ENCODE data around the gene WNK1. TPM values are rescaled to one million over a fixed set of nuclear protein-coding genes. Genes with fewer than 3 reads are reported as not detected.

Gene WNK1
- total RNA-seq, 1 donor from 2014 or later, result 57.6 TPM

DNA sequence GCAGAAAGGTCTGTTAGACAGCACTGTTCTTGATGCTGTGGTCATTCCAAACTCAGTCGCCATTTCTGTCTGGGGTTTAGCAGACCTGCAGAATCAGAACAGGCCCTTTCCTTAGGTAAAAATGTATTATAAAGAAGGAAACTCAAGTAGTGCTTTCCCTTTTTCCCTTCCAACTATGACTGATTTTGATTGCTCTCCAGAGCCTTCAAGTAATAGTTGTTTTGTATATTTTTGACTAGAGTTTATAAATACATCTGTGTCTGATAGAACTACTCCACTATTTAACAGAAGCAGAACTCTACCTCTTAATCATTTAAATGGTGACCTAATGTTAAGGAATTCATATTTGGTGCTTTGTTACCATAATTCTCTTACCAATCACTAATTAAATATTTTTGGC is 74.0 kb downstream of the WNK1 start:
- TF ChIP-seq, protein P1, sequence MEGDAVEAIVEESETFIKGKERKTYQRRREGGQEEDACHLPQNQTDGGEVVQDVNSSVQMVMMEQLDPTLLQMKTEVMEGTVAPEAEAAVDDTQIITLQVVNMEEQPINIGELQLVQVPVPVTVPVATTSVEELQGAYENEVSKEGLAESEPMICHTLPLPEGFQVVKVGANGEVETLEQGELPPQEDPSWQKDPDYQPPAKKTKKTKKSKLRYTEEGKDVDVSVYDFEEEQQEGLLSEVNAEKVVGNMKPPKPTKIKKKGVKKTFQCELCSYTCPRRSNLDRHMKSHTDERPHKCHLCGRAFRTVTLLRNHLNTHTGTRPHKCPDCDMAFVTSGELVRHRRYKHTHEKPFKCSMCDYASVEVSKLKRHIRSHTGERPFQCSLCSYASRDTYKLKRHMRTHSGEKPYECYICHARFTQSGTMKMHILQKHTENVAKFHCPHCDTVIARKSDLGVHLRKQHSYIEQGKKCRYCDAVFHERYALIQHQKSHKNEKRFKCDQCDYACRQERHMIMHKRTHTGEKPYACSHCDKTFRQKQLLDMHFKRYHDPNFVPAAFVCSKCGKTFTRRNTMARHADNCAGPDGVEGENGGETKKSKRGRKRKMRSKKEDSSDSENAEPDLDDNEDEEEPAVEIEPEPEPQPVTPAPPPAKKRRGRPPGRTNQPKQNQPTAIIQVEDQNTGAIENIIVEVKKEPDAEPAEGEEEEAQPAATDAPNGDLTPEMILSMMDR (IDR thresholded peaks at IDR 0.05; ENCODE audit: insufficient read depth, low read length, poor library complexity, severe bottlenecking), result no peak
- no peak for DNase-seq (ENCODE audit: low read depth)
- H3K4me3 ChIP-seq (ENCODE audit: low read depth, low read length), result no peak overlapping the region
- H3K36me3 ChIP-seq (ENCODE audit: control insufficient read depth, insufficient read depth, low read length), result no peaks in the 10 kb centered on the region
- H3K27me3 ChIP-seq (ENCODE audit: control insufficient read depth, insufficient read depth, low read length), result no peaks in the 10 kb centered on the region

DNA sequence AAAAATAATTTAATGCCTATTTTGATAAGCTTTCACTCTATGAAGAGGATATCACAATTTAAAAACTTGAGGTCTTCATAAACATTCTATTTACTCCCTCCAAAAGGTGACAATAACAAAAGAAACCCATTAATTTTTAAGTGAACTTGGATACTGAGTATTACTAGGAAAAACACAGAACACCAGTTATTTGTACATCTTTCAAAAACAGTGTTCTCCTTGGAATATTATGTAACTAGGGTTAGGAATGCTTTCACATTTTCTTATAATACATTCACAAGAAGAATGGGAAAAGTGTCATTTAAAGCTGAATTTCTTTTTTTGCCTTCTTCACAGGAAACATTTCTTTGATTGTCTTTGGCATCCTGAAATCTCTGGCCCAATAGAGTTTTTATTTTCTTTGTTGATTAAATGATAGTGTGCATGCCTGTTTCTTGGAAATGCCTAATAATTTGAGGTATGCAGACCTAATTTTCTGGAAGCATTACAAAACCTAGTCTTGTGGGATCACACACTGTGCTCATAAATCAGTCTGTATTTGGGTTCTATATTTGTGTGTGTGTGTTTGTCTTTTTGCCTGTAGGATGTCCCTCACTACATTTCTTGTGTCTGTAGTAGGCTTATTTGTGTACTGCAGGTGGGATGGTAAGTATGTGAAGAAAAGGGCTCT is 76.5 kb downstream of the WNK1 start:
- DNase-seq (ENCODE audit: low read depth), result no peak
- TF ChIP-seq, protein P1 (IDR thresholded peaks at IDR 0.05; ENCODE audit: insufficient read depth, low read length, poor library complexity, severe bottlenecking), result no peak
- Histone ChIP-seq H3K36me3 (ENCODE audit: control insufficient read depth, insufficient read depth, low read length) (no peaks in the 10 kb centered on the region), H3K4me3 (ENCODE audit: low read depth, low read length) (no peak overlapping the region), H3K27me3 (ENCODE audit: control insufficient read depth, insufficient read depth, low read length) (no peaks in the 10 kb centered on the region)

GRCh38 chr12:830111-830867 is 77.9 kb downstream of the WNK1 start:
- H3K27me3 ChIP-seq (ENCODE audit: control insufficient read depth, insufficient read depth, low read length), result no peaks in the 10 kb centered on the region
- no peaks in the 10 kb centered on the region for H3K36me3 ChIP-seq (ENCODE audit: control insufficient read depth, insufficient read depth, low read length)
- TF ChIP-seq, protein P1 (IDR thresholded peaks at IDR 0.05; ENCODE audit: insufficient read depth, low read length, poor library complexity, severe bottlenecking), result no peak
- no peak for DNase-seq (ENCODE audit: low read depth)
- no peak overlapping the region for H3K4me3 ChIP-seq (ENCODE audit: low read depth, low read length)

- DNase-seq (ENCODE audit: low read depth), result no peak
- H3K4me3 ChIP-seq (ENCODE audit: low read depth, low read length), result no peak overlapping the region
- H3K27me3 ChIP-seq (ENCODE audit: control insufficient read depth, insufficient read depth, low read length), result no peaks in the 10 kb centered on the region
- TF ChIP-seq, protein P1 (IDR thresholded peaks at IDR 0.05; ENCODE audit: insufficient read depth, low read length, poor library complexity, severe bottlenecking), result no peak
- H3K36me3 ChIP-seq (ENCODE audit: control insufficient read depth, insufficient read depth, low read length), result no peaks in the 10 kb centered on the region
Observed at GRCh38 chr12:835754-836518, 83.6 kb downstream of the WNK1 start.

DNA sequence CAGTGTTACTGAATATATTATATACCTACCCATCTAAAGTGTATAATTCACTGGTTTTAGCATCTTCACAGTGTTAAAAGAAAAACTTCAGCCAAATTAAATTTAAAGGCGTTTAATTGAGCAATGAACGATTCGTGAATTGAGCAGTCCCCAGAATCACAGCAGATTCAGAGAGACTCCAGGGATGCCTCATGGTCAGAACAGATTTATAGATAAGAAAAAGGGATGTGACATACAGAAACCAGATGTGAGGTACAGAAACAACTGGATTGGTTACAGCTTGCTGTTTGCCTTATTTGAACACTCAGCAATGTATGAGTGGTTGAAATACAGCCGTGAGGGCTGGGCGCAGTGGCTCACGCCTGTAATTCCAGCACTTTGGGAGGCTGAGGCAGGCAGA is 84.6 kb downstream of the WNK1 start:
- Histone ChIP-seq H3K4me3 (ENCODE audit: low read depth, low read length) (no peak overlapping the region), H3K36me3 (ENCODE audit: control insufficient read depth, insufficient read depth, low read length) (no peaks in the 10 kb centered on the region), H3K27me3 (ENCODE audit: control insufficient read depth, insufficient read depth, low read length) (no peaks in the 10 kb centered on the region)
- DNase-seq (ENCODE audit: low read depth), result no peak
- TF ChIP-seq, protein P1 (IDR thresholded peaks at IDR 0.05; ENCODE audit: insufficient read depth, low read length, poor library complexity, severe bottlenecking), result no peak

Data from kidney epithelial cell (primary cell).